HG02870 (cell line): ENCODE results near the gene PACS2.

Source experiments
- ATAC-seq: cut with Tn5 transposase; IDR thresholded peaks from one replicate; pipeline ENCODE4 v1.9.1; 2021; ENCODE audit warnings: mild to moderate bottlenecking, moderate library complexity; ENCODE audit not compliant: unreplicated experiment

Gene PACS2

GRCh38 chr14:105436891-105437722 is 122.6 kb downstream of the PACS2 start:
- ATAC-seq, result no peak

- ATAC-seq, result no peak
Measured at GRCh38 chr14:105437723-105438500, 123.4 kb downstream of the PACS2 start.

DNA sequence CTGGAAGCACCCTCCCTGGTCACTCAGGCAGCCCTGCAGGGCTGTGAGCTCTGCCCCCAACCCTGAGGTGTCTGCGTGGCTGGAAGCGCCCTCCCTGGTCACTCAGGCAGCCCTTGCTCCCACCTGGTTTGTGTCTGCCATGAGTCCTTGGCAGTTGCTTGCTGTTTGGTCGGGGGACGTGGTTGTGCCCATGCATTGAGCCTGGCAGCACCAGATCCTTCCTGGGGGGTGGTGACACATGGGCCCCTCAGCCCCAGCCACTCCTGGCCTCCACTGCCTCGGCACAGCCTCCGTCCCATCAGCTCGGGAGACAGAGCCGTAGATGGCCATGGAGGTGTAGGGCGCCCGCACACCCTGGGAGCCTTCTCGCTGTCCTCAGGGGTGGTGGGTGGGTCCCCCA is 124.6 kb downstream of the PACS2 start:
- ATAC-seq, result no peak

- ATAC-seq, result no peak
Measured at GRCh38 chr14:105439710-105440553, 125.4 kb downstream of the PACS2 start.

GRCh38 chr14:105440554-105440900 is 126.0 kb downstream of the PACS2 start:
- no peak for ATAC-seq

DNA sequence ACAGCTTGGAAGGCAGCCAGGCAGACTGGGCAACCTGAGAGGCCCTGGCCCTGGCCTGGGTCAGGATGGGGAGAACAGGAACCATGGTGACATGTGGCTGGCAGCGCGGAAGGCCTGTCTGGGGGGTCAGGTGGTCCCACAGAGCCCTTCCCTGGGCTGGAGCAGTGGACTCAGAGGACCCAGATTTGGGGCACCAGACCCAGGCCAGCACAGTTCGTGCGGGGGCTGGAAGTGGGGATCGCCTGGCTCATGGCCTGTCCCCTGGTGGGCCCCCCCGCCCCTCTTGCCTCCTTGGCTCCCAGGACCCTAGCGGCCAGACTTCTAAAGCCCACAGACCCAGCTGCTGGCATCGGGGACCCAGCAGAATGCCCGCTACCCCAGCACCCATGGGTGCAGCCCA is 126.4 kb downstream of the PACS2 start:
- ATAC-seq, result no peak

DNA sequence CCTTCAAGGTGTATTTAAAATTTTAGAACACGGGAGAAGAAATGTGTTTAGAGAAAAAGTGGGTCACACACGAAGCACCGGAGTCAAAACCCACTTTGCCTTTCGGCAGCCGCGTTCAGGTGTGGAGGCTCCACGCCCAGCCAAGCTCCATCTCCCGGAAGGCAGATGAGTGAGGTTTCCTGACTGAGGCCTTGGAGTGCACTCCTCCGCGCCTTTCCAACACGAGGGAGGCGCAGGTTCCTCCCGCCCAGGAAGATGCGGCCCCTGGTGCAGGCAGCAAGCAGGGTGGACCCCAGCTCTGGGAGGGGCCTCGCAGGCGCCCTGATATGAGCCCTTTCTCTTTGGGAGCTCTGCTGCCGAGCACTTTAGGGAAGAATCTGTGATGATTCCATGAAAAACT is 127.6 kb downstream of the PACS2 start:
- ATAC-seq, result no peak

- ATAC-seq, result no peak
Measured at GRCh38 chr14:105442834-105443233, 128.3 kb downstream of the PACS2 start.

DNA sequence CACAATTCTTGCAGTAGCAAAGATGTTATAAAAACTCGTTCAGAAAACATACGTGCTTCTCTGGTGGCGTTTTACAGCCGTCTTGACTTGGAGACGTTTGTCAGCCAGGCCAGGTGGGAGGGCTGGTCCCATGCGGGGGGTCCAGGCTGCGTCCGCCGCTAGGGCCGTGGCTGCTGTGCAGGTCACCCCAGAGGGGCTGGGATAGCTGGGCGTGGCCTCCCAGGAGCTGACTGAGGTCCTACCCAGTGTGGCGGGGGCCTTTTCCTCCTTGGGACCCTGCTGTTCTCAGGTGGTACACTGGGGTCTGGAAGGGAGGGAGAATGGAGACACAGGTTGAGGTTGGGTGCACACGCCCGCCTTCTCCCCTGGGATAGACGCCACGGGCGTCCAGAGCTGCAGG is 130.3 kb downstream of the PACS2 start:
- no peak for ATAC-seq

DNA sequence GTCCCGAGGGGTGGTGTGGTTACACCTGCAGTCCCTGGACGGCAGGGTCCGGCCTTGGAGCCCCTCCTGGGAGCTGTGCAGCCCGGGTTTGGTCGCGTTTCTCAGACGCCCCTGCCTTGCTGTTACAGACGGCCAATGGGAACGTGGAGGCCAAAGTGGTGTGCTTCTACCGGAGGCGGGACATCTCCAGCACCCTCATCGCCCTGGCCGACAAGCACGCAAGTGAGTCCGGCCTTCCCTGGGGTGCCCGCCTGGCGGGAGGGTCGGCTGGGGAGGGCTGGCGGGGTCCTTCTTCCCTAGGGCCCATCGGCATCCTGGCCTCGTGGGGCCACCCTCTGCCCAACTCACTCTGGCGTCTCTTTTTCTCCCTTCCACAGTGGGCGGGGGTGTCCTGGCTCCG is 130.7 kb downstream of the PACS2 start:
- ATAC-seq, result no peak

DNA sequence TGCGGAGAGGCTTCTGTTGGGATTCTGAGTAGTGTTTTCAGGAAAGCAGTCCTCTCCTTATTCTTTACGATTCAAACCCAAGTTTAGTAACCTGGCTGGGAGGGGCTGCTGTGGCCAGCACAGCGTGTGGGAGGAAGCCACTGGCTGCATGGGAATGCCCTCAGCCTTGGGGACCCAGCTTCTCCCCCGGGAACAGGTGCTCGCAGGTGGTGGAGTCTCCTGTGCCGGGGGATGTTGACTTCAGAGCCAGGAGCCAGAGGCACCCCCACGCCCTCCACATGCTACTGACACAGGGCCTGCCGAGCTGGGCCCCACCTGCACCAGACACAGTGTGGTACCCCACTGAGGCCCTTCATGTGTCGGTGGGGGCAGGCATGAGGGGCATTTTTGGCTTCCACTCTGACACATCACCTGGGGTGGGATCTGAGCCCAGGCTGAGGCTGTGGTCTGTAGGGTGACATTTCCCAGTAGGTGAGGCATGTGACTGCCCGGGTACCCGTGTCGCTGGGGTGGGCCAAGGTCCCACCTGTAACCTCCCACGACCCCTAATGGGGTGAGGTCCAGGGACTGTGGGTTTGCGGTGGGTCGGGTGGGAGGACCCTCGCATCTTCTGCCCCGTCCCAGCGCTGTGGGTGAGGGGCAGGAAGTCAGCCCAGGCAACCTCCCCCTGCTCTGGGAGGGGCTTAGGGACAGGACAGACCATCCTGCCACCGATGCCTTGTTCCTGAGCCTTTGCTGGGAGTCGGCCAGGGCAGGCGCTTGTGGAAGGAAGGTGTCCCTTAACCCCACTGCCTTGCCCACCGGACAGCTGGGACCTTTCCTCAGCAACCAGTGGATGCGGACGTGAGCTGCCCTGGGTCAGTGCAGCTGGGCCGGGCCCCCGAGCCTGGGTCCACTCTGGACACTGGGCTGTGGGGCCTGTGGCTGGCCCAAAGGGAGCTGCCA is 131.6 kb downstream of the PACS2 start:
- ATAC-seq, result no peak

DNA sequence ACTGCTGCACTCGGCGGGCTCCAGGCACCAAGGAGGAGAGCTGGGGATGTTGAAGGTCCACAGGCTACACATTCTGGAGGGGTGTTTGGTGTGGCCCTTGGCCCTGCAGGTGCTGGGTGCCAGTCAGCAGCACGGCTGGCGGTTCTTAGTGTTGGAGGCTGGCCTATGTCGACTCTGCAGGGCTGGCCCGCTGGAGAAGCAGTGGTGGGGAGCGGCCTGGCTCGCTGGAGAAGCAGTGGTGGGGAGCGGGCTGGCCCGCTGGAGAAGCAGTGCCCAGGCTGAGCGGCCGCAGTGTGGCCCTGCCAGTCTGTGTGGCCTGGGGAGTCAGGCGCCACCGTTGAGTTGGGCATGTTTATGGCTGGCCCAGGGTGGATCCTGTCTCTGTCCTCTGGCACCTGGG is 132.4 kb downstream of the PACS2 start:
- no peak for ATAC-seq
